K562 (cell line): ENCODE data around the gene TANC1. TPM values are rescaled to one million over a fixed set of nuclear protein-coding genes. Genes with fewer than 3 reads are reported as not detected.

Experiments
- GATAD2A ChIP-seq: fragments of 450-650 bp; IDR thresholded peaks from 2 replicates; pipeline ENCODE4 v1.6.1; 2017
- GMEB1 ChIP-seq: fragments of 250-450 bp; sonication (Bioruptor Pico); IDR thresholded peaks from 2 replicates; pipeline ENCODE4 v1.4.0; 2020; ENCODE audit warnings: mild to moderate bottlenecking
- RAD51 ChIP-seq: fragments of 450-650 bp; IDR thresholded peaks from 2 replicates; pipeline ENCODE4 v1.7.1; 2016; ENCODE audit warnings: low read depth, mild to moderate bottlenecking, borderline replicate concordance
- SPI1 ChIP-seq: IDR thresholded peaks from 2 replicates; pipeline ENCODE4 v1.6.1; 2011; ENCODE audit warnings: low read depth, low read length, control low read depth, borderline replicate concordance
- TOE1 ChIP-seq, 2 experiments: fragments of 450-650 bp in 1 of 2; sonication (generic) in 1 of 2; formaldehyde crosslinking in 1 of 2; IDR thresholded peaks; 2 replicates each; pipeline versions ENCODE4 v1.7.1 to v1.8.0; 2016 to 2022; ENCODE audit warnings: borderline replicate concordance in 2 of 2, mild to moderate bottlenecking in 2 of 2, antibody characterized with exemption in 1 of 2, inconsistent platforms in 1 of 2, low read depth in 1 of 2, missing genetic modification reagents in 1 of 2, moderate library complexity in 1 of 2
- ZBTB7A ChIP-seq: IDR thresholded peaks from 2 replicates; pipeline ENCODE4 v1.6.1; 2011; ENCODE audit warnings: low read depth, mild to moderate bottlenecking, low read length, moderate library complexity, borderline replicate concordance; ENCODE audit not compliant: control insufficient read depth
- ZNF134 ChIP-seq: fragments of 250-450 bp; sonication (Bioruptor Pico); conservative IDR thresholded peaks from 2 replicates; pipeline ENCODE4 v1.4.0; 2020
- ZNF444 ChIP-seq: fragments of 250-450 bp; sonication (Bioruptor Pico); IDR thresholded peaks from 2 replicates; pipeline ENCODE4 v1.4.0; 2020; ENCODE audit warnings: mild to moderate bottlenecking, moderate library complexity
- ZNF584 ChIP-seq: fragments of 200-800 bp; sonication (Bioruptor generic); IDR thresholded peaks from 2 replicates; pipeline ENCODE4 v1.6.1; 2016; ENCODE audit warnings: low read depth, mild to moderate bottlenecking, missing genetic modification characterization, missing compliant biosample characterization
- polyA plus RNA-seq, 8 experiments: library from polyadenylated mRNA; depleted of rRNA in 4 of 8; stranded (reverse) in 5 of 8; unstranded in 3 of 8; fragments of >200 nt; fragmentation: Nextera tagmentation in 2 of 8; fragmentation: Illumina TruSeq in 1 of 8; extraction: Ambion mirVana in 2 of 8; extraction: Trizol in 1 of 8; gene quantifications; 2 replicates each; pipeline versions ENCODE4 v1.2.1 to v1.2.3, GENCODE V29; 2011 to 2014; ENCODE audit warnings: inconsistent platforms in 1 of 8, missing spikeins in 1 of 8
- total RNA-seq, 7 experiments: library from RNA; depleted of rRNA in 6 of 7; stranded (reverse); fragments of >200 nt in 6 of 7; fragmentation: Illumina TruSeq in 2 of 7; extraction: Trizol in 2 of 7; gene quantifications; 2 replicates each; pipeline versions ENCODE4 v1.2.1 to v1.2.3, GENCODE V29; 2011 to 2021; ENCODE audit warnings: low replicate concordance in 1 of 7
- TF ChIP-seq, protein P1 (sequence below): fragments of 450-650 bp; IDR thresholded peaks from 2 replicates; pipeline ENCODE4 v1.6.1; 2016; ENCODE audit warnings: antibody characterized with exemption
- TF ChIP-seq, protein P2 (sequence below), 2 experiments: fragments of 450-650 bp in 1 of 2; sonication (generic) in 1 of 2; formaldehyde crosslinking in 1 of 2; IDR thresholded peaks; 2 replicates each; pipeline versions ENCODE4 v1.7.1 to v1.9.0; 2016 to 2022; ENCODE audit warnings: inconsistent platforms in 1 of 2, mild to moderate bottlenecking in 1 of 2, missing genetic modification reagents in 1 of 2
- TF ChIP-seq, protein P3 (sequence below): IDR thresholded peaks from 2 replicates; pipeline ENCODE4 v1.6.1; 2014; ENCODE audit warnings: antibody characterized with exemption

The TANC1 gene
- total and polyA plus RNA-seq, 9 of the 15 experiments (the other 6 are each of a cell fraction or from before 2014, with no cell fraction given): under 0.01 to 0.20 (median 0.07) TPM; not detected in 1

DNA sequence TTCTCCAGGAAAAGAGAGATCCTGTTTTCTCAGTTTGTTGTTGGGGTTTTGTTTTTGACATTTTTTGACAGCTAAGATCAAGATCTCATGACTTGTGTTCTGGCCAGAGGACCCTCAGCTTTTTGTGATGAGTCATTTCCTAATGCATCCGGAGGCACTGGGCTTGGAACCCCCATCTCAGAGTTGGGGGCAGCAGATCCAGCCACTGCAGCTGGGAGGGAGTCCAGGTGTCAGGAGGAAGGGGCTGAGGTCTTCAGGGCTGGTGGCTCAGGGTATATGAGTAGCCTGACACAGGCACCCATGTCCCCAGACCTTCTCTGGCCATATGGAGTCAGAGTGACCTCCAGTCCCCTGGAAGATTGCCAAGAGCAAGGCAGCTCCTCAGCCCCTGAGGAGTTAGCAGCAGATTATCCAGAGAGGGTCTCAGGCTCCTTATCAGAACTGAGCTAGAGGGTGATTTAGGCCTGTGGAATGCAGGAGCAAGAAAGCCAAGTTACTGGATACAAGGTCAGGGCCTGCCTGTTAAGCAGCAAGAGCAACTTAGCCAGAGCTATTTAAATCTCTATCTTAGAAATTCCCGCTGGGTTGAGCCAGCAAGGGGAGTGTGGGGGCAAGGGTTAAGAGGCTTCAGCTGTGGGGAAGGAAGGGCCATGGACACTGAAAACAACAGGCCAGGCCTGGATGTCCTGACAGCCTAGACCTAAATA, 62.4 kb downstream of the TANC1 start (continued):
- TF ChIP-seq, protein P1, sequence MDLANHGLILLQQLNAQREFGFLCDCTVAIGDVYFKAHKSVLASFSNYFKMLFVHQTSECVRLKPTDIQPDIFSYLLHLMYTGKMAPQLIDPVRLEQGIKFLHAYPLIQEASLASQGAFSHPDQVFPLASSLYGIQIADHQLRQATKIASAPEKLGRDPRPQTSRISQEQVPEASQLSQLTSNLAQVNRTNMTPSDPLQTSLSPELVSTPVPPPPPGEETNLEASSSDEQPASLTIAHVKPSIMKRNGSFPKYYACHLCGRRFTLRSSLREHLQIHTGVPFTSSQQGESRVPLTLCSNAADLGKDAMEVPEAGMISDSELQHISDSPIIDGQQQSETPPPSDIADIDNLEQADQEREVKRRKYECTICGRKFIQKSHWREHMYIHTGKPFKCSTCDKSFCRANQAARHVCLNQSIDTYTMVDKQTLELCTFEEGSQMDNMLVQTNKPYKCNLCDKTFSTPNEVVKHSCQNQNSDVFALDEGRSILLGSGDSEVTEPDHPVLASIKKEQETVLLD: no peak
- no peak for TF ChIP-seq ZNF134 (CRISPR knock-in tag)
- TF ChIP-seq RAD51: no peak
- TF ChIP-seq GMEB1 (CRISPR knock-in tag): no peak
- 0 out of 2 replicates have a peak, but pooled peaks have one; percentile 56 for TF ChIP-seq GATAD2A
- no peak for TF ChIP-seq ZNF444 (CRISPR knock-in tag)
- TF ChIP-seq, protein P2, sequence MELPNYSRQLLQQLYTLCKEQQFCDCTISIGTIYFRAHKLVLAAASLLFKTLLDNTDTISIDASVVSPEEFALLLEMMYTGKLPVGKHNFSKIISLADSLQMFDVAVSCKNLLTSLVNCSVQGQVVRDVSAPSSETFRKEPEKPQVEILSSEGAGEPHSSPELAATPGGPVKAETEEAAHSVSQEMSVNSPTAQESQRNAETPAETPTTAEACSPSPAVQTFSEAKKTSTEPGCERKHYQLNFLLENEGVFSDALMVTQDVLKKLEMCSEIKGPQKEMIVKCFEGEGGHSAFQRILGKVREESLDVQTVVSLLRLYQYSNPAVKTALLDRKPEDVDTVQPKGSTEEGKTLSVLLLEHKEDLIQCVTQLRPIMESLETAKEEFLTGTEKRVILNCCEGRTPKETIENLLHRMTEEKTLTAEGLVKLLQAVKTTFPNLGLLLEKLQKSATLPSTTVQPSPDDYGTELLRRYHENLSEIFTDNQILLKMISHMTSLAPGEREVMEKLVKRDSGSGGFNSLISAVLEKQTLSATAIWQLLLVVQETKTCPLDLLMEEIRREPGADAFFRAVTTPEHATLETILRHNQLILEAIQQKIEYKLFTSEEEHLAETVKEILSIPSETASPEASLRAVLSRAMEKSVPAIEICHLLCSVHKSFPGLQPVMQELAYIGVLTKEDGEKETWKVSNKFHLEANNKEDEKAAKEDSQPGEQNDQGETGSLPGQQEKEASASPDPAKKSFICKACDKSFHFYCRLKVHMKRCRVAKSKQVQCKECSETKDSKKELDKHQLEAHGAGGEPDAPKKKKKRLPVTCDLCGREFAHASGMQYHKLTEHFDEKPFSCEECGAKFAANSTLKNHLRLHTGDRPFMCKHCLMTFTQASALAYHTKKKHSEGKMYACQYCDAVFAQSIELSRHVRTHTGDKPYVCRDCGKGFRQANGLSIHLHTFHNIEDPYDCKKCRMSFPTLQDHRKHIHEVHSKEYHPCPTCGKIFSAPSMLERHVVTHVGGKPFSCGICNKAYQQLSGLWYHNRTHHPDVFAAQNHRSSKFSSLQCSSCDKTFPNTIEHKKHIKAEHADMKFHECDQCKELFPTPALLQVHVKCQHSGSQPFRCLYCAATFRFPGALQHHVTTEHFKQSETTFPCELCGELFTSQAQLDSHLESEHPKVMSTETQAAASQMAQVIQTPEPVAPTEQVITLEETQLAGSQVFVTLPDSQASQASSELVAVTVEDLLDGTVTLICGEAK (IDR thresholded peaks at IDR 0.05): no peak
- TF ChIP-seq, protein P2 (CRISPR knock-in tag; IDR thresholded peaks at IDR 0.05): no peak
- no peak for TF ChIP-seq ZNF584 (CRISPR knock-in tag)
- peak; percentile 29; the same call in 1 of the 2 replicates for TF ChIP-seq TOE1 (IDR thresholded peaks at IDR 0.05; ENCODE audit: borderline replicate concordance)
- no peak for TF ChIP-seq TOE1 (CRISPR knock-in tag; IDR thresholded peaks at IDR 0.05; ENCODE audit: borderline replicate concordance, low read depth)
- TF ChIP-seq, protein P3, sequence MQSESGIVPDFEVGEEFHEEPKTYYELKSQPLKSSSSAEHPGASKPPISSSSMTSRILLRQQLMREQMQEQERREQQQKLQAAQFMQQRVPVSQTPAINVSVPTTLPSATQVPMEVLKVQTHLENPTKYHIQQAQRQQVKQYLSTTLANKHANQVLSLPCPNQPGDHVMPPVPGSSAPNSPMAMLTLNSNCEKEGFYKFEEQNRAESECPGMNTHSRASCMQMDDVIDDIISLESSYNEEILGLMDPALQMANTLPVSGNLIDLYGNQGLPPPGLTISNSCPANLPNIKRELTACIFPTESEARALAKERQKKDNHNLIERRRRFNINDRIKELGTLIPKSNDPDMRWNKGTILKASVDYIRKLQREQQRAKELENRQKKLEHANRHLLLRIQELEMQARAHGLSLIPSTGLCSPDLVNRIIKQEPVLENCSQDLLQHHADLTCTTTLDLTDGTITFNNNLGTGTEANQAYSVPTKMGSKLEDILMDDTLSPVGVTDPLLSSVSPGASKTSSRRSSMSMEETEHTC: no peak
- peak; percentile 53; the same call in 1 of the 2 replicates for TF ChIP-seq ZBTB7A
- TF ChIP-seq SPI1: no peak
